HG03521 (cell line): ENCODE results near the gene THAP10.

Source experiments
- ATAC-seq: cut with Tn5 transposase; IDR thresholded peaks from one replicate; pipeline ENCODE4 v1.9.1; 2021; ENCODE audit warnings: mild to moderate bottlenecking, moderate library complexity; ENCODE audit not compliant: unreplicated experiment

THAP10 gene

DNA sequence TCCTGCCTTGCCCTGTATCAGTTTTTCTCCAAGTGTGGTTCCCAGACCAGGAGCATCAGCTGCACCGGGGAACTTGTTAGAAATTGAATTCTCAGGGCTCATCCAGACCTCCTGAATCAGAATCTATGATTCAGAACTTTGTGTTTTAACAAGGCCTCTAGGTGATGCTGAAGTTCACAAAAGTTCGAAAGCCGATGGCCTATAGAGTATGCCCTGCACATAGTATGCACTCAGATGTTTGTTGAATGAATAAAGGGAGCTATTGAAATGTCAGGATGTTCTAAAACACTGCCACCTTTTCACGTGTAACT lies 37.6 kb downstream of the THAP10 start:
- no peak for ATAC-seq

GRCh38 chr15:70853973-70854665 lies 38.1 kb downstream of the THAP10 start, which contains the start of gene LARP6:
Gene LARP6, minus strand, starts transcription at chr15:70854157. Its CDS starts 69 bp downstream, at chr15:70854088.
- ATAC-seq: no peak

DNA sequence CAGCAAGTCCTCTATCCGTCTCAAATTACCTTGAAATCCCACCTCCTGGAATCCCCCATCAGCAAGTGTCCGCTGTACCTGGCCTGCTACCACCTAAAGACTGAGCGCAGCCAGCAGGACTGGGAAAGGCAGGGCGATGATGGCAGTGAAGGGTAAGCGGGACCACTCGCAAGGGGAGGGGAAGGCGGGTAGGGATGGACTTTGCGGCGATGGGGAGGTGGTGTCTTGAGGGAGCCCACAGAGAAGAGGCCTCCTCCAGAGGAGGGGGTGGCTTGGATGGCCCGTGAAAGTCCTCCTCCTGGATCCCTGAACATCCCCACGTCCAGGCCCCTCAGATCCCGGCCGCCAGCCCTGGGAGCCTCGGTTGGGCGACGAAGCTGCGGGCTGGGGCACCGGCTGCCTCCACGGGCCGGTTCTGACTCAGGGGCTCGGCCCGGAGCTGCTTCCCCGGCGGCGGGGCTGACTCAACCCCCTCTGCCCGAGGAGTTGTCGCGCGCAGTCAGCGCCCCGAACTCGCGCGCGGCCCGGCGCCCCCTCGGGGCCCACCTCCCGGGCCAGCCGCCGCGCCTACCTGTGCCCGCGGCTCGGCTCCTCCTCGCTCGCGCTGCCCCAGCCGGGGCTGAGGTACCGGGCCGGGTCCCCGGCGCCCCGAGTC lies 38.8 kb downstream of the THAP10 start:
- no peak for ATAC-seq

DNA sequence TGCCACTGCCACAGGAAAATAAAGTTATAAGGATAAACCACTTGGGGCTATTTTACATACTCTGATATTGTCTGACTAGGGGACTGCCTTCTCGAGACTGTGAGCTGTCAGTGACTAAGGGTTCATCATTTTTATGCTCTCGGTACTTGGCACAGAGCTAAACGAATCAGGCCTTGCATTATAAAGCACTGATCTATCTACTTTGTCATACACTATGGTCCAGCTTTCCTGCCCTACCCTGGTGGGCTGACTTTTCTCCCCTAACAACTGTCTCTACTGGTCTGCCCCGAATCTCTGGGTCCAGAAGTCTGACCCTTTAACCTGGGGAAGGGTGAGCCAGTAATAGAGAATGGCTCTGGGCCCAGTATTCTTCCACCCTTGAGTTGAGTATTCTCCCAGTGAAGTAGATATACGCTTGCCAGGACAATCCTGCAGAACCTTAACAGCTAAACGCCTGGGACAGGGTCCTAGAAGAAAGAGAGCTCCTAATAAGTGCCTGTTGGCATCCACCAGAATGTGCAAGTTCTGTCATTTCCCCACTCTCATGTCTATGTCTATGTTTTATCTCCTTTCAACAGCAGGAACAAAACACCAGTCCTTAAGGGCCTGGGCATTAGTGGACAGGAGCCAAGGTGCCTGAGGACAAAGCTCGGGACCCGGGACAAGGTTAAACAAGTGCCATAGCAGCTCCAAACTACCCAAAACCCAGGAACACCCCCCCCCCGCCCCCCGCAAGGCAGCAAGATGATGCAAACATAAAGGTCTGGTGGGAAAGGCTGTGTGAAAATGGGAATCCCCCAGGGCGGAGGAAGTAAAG lies 39.5 kb downstream of the THAP10 start:
- no peak for ATAC-seq

DNA sequence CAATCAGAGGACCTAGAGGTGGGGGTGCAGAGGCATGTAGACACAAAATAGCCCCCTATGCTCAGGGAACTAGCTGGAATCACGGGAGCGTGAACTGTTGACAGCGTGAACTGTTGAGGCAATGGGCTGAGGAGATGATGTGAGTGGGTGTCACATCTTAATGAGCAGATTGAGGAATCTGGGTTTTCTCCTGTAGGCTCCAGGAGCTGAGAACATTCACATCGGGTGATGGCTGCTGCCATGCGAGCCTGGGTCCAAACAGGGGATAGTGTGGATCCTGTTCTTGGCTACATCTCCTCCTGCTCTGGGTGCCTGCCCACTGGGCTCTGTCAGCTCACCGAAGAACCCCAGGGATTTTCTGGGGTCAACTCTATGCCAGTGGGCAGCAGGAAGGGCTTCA lies 40.3 kb downstream of the THAP10 start:
- no peak for ATAC-seq

DNA sequence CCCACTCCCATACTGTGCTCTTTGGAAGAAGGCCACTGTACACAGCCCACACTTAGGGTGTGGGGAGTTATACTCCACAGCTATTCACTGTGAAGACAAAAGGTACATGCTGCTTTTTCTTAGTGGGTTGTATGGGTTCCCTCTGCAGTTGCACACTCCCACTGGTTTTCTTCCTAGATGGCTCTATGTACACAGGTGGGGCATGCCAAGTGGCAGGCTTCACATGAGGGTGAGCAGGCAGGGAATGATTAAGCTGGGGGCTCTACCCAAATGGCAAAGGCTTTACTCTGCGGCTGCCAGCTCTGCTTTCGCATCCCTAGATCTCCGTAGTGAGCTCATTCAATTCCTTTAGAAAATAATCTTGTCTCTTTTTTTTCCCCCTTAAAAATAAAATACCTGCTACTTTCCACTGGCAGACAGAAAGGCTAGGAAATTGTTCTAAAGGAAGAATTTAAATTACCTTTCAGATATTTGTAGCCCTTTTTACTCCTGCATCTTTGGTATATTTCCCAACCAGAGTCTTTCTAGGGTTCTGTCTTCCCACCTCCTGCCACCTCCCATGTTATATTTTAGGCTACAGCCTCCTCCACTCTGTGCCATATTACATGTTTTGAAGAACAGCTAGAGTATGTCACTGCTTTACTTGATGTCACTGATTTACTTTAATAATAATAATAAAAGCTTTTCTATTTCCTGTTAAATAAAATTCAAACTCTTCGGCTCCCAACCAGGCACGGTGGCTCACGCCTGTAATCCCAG lies 46.5 kb downstream of the THAP10 start:
- no peak for ATAC-seq

- no peak for ATAC-seq
Observed at GRCh38 chr15:70837476-70837875, 54.8 kb downstream of the THAP10 start.

DNA sequence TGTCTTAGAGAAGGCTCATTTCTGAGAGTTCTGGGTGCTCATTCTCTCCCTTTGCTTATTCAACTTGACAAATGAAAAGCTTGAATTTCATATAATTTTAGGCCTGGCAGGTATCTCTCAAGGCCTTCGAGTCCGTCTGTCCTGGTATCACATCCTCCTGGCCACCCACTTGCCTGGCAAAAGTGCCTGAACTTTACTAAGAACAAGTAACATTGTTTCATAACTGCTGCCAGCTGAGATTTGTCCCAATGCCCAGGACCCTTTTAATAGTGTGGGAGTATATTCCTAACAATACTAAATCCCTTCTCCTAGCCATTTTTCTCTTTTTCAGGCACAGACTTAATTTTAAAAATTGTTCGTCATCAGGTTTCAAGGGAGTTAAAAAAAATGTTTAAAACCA lies 56.4 kb downstream of the THAP10 start:
- no peak for ATAC-seq

DNA sequence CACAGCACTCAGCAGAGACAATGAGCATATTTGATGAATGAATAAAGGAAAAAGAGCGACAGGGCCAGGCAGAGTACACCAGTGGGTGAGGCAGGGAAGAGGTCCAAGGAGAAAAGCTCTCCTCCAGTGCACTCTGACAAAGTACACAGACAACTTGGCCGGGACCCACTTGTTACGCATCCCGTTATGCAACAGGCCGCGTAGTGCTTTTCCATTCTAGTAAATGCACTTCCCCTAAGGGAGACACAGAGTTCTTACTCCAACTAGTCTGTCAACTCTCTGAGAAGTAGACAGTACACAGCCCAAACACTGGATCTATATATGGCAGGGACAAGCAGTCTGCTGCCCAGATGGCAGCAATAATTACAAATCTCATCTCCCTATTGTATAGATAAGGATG lies 56.8 kb downstream of the THAP10 start:
- ATAC-seq: no peak

GRCh38 chr15:70834999-70835398 lies 57.2 kb downstream of the THAP10 start:
- ATAC-seq: no peak

DNA sequence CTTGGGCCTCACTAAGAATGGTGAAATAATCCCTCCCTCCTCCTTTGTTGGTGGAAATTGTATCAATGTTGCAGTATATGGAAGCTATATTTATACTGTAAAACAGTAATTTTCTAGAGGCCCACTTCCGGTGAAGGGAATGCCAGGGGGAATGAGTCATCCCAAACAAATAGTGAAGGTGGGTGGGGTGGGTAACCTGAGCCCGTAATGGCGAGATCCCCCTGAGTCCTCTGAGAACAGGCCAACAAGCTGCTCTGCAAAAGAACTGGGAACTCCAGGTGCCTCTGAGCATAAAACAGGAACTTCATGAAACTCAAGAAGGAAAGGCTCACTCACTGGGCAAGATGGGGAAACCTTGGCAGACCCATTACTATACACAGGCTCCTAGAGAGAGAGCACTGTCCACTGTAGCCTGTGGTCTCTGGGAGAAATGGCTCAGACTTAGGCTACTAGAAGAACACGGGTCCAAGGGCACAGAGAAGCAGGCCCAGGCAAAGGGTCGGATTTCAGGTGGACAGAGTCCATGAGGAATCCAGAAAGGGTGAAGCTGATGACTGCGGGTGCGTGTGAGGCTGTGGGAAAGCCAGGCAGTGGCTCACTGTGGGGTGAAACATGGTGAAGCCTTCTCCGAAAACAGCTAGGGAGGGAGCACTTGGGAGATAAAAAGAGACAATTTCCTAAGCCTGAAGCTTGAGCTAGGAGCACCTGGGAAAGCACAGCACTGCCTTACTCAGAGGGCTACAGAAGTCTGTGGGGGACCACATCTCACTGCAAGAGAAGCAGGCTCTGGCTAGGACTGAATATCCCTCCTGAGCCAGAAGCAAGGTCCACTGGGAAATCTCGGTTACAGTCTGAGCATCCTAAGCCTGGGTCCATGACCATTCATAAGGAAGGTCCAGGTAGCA lies 58.1 kb downstream of the THAP10 start:
- no peak for ATAC-seq

- no peak for ATAC-seq
Observed at GRCh38 chr15:70833422-70833821, 58.8 kb downstream of the THAP10 start.

GRCh38 chr15:70832176-70832575 lies 60.1 kb downstream of the THAP10 start:
- no peak for ATAC-seq
